HEK293T (cell line): ENCODE measurements around the gene CTCFL.

Experiments
- CTCF ChIA-PET: fragments of 350-600 bp; formaldehyde crosslinking; extraction: SDS; loops from one replicate; lab custom pipeline; 2021; ENCODE audit warnings: antibody characterized with exemption, inconsistent platforms; lab: Yijun Ruan, JAX
- POLR2A ChIA-PET: fragments of 350-600 bp; formaldehyde crosslinking; extraction: SDS; loops from one replicate; lab custom pipeline; 2020; ENCODE audit warnings: antibody characterized with exemption, inconsistent platforms; lab: Yijun Ruan, JAX
- DNase-seq: peaks from one replicate; pipeline ENCODE4 v3.0.0; 2012; ENCODE audit warnings: mixed read lengths; ENCODE audit errors: extremely low spot score
- ARNT ChIP-seq: fragments of 450-650 bp; IDR thresholded peaks from 2 replicates; pipeline ENCODE4 v1.6.1; 2017; ENCODE audit warnings: mild to moderate bottlenecking
- BHLHE40 ChIP-seq: fragments of 450-650 bp; IDR thresholded peaks from 2 replicates; pipeline ENCODE4 v1.6.1; 2016; ENCODE audit warnings: mild to moderate bottlenecking, moderate library complexity, borderline replicate concordance
- CTBP1 ChIP-seq: fragments of 450-650 bp; IDR thresholded peaks from 2 replicates; pipeline ENCODE4 v1.6.1; 2016; ENCODE audit warnings: borderline replicate concordance
- ELF4 ChIP-seq: fragments of 450-650 bp; IDR thresholded peaks from 2 replicates; pipeline ENCODE4 v1.6.1; 2017; ENCODE audit warnings: antibody characterized with exemption
- FOXA1 ChIP-seq: fragments of 450-650 bp; IDR thresholded peaks from 2 replicates; pipeline ENCODE4 v1.6.1; 2016; ENCODE audit warnings: mild to moderate bottlenecking
- FOXK2 ChIP-seq: fragments of 450-650 bp; IDR thresholded peaks from 2 replicates; pipeline ENCODE4 v1.6.1; 2016; ENCODE audit warnings: mild to moderate bottlenecking
- FOXM1 ChIP-seq: fragments of 450-650 bp; IDR thresholded peaks from 2 replicates; pipeline ENCODE4 v1.6.1; 2017; ENCODE audit warnings: mild to moderate bottlenecking, borderline replicate concordance
- HDGF ChIP-seq: fragments of 450-650 bp; IDR thresholded peaks from 2 replicates; pipeline ENCODE4 v1.6.1; 2017; ENCODE audit warnings: antibody characterized with exemption, borderline replicate concordance
- L3MBTL2 ChIP-seq: fragments of 450-650 bp; conservative IDR thresholded peaks from 2 replicates; pipeline ENCODE4 v1.6.1; 2016; ENCODE audit warnings: mild to moderate bottlenecking
- LEF1 ChIP-seq: fragments of 450-650 bp; IDR thresholded peaks from 2 replicates; pipeline ENCODE4 v1.6.1; 2017; ENCODE audit warnings: mild to moderate bottlenecking, borderline replicate concordance
- NFRKB ChIP-seq: fragments of 450-650 bp; IDR thresholded peaks from 2 replicates; pipeline ENCODE4 v1.6.1; 2016; ENCODE audit warnings: mild to moderate bottlenecking, moderate library complexity
- SP1 ChIP-seq: fragments of 450-650 bp; IDR thresholded peaks from 2 replicates; pipeline ENCODE4 v1.6.1; 2017
- SUZ12 ChIP-seq: fragments of 450-650 bp; IDR thresholded peaks from 2 replicates; pipeline ENCODE4 v1.6.1; 2016; ENCODE audit warnings: mild to moderate bottlenecking
- TARDBP ChIP-seq: fragments of 450-650 bp; IDR thresholded peaks from 2 replicates; pipeline ENCODE4 v1.6.1; 2016
- ZNF384 ChIP-seq: fragments of 450-650 bp; IDR thresholded peaks from 2 replicates; pipeline ENCODE4 v1.6.1; 2016
- TF ChIP-seq, protein P1 (sequence below): fragments of 450-650 bp; IDR thresholded peaks from 2 replicates; pipeline ENCODE4 v1.6.1; 2016

Gene CTCFL

GRCh38 chr20:57483287-57484050 lies 41.5 kb downstream of the CTCFL start:
- TF ChIP-seq NFRKB (no peak), HDGF (no peak), FOXK2 (no peak), SUZ12 (no peak), BHLHE40 (no peak), TARDBP (no peak), CTBP1 (no peak), L3MBTL2 (no peak), SP1 (no peak), LEF1 (no peak), FOXM1 (no peak), ZNF384 (no peak), ELF4 (no peak), FOXA1 (no peak), ARNT (no peak)
- TF ChIP-seq, protein P1, sequence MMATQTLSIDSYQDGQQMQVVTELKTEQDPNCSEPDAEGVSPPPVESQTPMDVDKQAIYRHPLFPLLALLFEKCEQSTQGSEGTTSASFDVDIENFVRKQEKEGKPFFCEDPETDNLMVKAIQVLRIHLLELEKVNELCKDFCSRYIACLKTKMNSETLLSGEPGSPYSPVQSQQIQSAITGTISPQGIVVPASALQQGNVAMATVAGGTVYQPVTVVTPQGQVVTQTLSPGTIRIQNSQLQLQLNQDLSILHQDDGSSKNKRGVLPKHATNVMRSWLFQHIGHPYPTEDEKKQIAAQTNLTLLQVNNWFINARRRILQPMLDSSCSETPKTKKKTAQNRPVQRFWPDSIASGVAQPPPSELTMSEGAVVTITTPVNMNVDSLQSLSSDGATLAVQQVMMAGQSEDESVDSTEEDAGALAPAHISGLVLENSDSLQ, result no peak
- ChIA-PET CTCF (interaction anchor here (0.6 kb wide), 1 partner anchor 8 kb away, joined by 3 read pairs; no protein-coding TSS in a partner anchor), POLR2A (no interaction called here)
- DNase-seq, result no peak

DNA sequence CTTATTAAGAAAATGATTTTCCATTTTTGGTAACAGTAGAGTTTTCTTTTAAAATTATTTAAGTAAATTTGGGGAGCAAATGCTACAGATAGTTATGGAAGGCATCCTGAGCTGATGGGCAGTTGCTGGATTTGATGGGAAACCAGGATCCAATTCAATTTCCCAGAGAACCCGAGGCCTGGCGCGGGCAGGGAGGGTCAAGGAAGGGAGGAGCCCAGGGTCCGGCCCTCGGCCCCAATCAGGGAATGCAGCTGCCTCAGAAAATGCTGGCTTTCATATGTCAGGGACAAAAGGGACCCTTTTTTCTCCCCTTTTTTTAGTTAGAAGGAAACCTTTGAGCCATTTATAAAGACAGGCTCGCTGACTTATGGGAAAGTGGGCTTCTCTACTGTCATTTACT lies 42.1 kb downstream of the CTCFL start:
- no peak for DNase-seq
- POLR2A ChIA-PET, result no interaction called here
- CTCF ChIA-PET, result interaction anchor here (0.6 kb wide), 1 partner anchor 9 kb away, joined by 3 read pairs; no protein-coding TSS in a partner anchor
- TF ChIP-seq ELF4 (no peak), FOXA1 (no peak), FOXK2 (no peak), SUZ12 (no peak), BHLHE40 (no peak), ZNF384 (no peak), NFRKB (no peak), HDGF (no peak)
- TF ChIP-seq, protein P1, result no peak

GRCh38 chr20:57482148-57482547 lies 42.8 kb downstream of the CTCFL start:
- DNase-seq, result no peak
- CTCF ChIA-PET, result no interaction called here
- no peak for TF ChIP-seq FOXA1
- no peak for TF ChIP-seq FOXK2
- no peak for TF ChIP-seq CTBP1
- TF ChIP-seq LEF1, result no peak
- TF ChIP-seq FOXM1, result no peak
- no peak for TF ChIP-seq TARDBP
- no peak for TF ChIP-seq SP1
- TF ChIP-seq HDGF, result no peak
- TF ChIP-seq ELF4, result no peak
- no peak for TF ChIP-seq ARNT
- TF ChIP-seq ZNF384, result no peak
- TF ChIP-seq SUZ12, result no peak
- no peak for TF ChIP-seq NFRKB
- no peak for TF ChIP-seq BHLHE40
- TF ChIP-seq, protein P1, result no peak
- POLR2A ChIA-PET, result no interaction called here

- CTCF ChIA-PET, result no interaction called here
- no peak for TF ChIP-seq L3MBTL2
- no peak for TF ChIP-seq FOXA1
- no peak for TF ChIP-seq SP1
- TF ChIP-seq HDGF, result no peak
- no peak for TF ChIP-seq ELF4
- TF ChIP-seq ZNF384, result no peak
- TF ChIP-seq TARDBP, result no peak
- DNase-seq, result no peak
- POLR2A ChIA-PET, result no interaction called here
Measured at GRCh38 chr20:57481281-57481711, 43.6 kb downstream of the CTCFL start.

GRCh38 chr20:57480444-57481160 lies 44.3 kb downstream of the CTCFL start:
- no peak for DNase-seq
- POLR2A ChIA-PET, result no interaction called here
- TF ChIP-seq CTBP1 (no peak), FOXM1 (no peak), TARDBP (no peak), FOXA1 (no peak), FOXK2 (no peak), ARNT (no peak), HDGF (no peak)
- CTCF ChIA-PET, result no interaction called here

DNA sequence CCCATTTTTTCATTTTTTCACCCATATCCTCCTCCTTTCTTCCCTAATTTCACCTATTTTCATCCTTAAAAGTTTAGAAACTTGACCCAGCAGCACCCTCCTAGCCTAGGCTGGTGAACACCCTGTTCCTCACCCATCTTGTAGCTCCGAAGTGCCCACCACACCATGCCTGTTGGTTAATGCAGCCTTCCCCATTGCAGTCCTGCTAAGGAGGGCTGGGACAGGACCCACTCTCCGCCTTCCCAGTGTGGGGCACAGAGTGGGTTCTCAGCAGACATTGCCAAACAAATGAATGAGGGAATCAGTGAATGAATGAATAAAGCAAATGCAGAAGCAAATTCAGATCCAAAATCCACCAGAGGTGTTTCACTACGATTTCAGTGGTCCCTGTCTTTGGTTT lies 45.7 kb downstream of the CTCFL start:
- no peak for TF ChIP-seq HDGF
- no peak for TF ChIP-seq NFRKB
- no peak for TF ChIP-seq CTBP1
- no peak for TF ChIP-seq LEF1
- TF ChIP-seq ARNT, result no peak
- TF ChIP-seq SUZ12, result no peak
- TF ChIP-seq, protein P1, result no peak
- TF ChIP-seq ZNF384, result no peak
- no peak for TF ChIP-seq TARDBP
- TF ChIP-seq FOXM1, result no peak
- TF ChIP-seq FOXK2, result no peak
- no peak for TF ChIP-seq SP1
- POLR2A ChIA-PET, result no interaction called here
- CTCF ChIA-PET, result no interaction called here
- DNase-seq, result no peak
